Measurements from ENCODE around the gene ABCE1. TPM values are rescaled to one million over a fixed set of nuclear protein-coding genes. Genes with fewer than 3 reads are reported as not detected.

ABCE1 gene
- total and polyA plus RNA-seq, 2 donors from 2014 or later, result 14.8 to 46.4 TPM

GRCh38 chr4:145061318-145061920 is 36.7 kb upstream of the ABCE1 start:
- Histone ChIP-seq H3K9me3 (ENCODE audit: control insufficient read depth in 2 of 3, insufficient read depth in 1 of 3, low read length in 3 of 3) (no peaks in the 10 kb centered on the region), H3K9ac (ENCODE audit: low read length in 3 of 3) (no peak overlapping the region), H3K4me1 (ENCODE audit: control insufficient read depth in 2 of 3, insufficient read depth in 2 of 3, low read depth in 1 of 3, low read length in 3 of 3) (peaks cover 0 to 5% (median 0%) of the 10 kb centered on the region in 3 donors), H3K36me3 (ENCODE audit: control insufficient read depth in 2 of 3, insufficient read depth in 3 of 3, low read length in 3 of 3) (no peaks in the 10 kb centered on the region), H3K4me3 (ENCODE audit: low read length in 3 of 3) (no peak overlapping the region), H3K27ac (ENCODE audit: low read depth in 2 of 2, low read length in 2 of 2) (no peak overlapping the region), H3K27me3 (ENCODE audit: control insufficient read depth, insufficient read depth, low read length) (no peaks in the 10 kb centered on the region)
- FAIRE-seq (peak; percentile 97), DNase-seq (peak in 3 of 5 donors; percentile 16 to 61 (median 57))
- intact Hi-C loops (cut with DNase I), result no loop called here
- TF ChIP-seq CTCF (IDR thresholded peaks at IDR 0.05; ENCODE audit: borderline replicate concordance, extremely low read depth, insufficient read depth), result peak; percentile 33

- Histone ChIP-seq H3K4me1 (ENCODE audit: control insufficient read depth in 2 of 3, insufficient read depth in 2 of 3, low read depth in 1 of 3, low read length in 3 of 3) (peaks cover 0 to 5% (median 0%) of the 10 kb centered on the region in 3 donors), H3K36me3 (ENCODE audit: control insufficient read depth in 2 of 3, insufficient read depth in 3 of 3, low read length in 3 of 3) (no peaks in the 10 kb centered on the region), H3K9ac (ENCODE audit: low read length in 3 of 3) (no peak overlapping the region), H3K9me3 (ENCODE audit: control insufficient read depth in 2 of 3, insufficient read depth in 1 of 3, low read length in 3 of 3) (no peaks in the 10 kb centered on the region), H3K27ac (ENCODE audit: low read depth in 2 of 2, low read length in 2 of 2) (no peak overlapping the region), H3K4me3 (ENCODE audit: low read length in 3 of 3) (no peak overlapping the region), H3K27me3 (ENCODE audit: control insufficient read depth, insufficient read depth, low read length) (no peaks in the 10 kb centered on the region)
- no peak for TF ChIP-seq CTCF (IDR thresholded peaks at IDR 0.05; ENCODE audit: borderline replicate concordance, extremely low read depth, insufficient read depth)
- FAIRE-seq (no peak), DNase-seq (peak in 2 of 5 donors; percentile 21 to 35)
- intact Hi-C loops (cut with DNase I), result no loop called here
Measured at GRCh38 chr4:145066063-145066501, 32.0 kb upstream of the ABCE1 start.

- H3K9me3 ChIP-seq (ENCODE audit: control insufficient read depth in 2 of 3, insufficient read depth in 1 of 3, low read length in 3 of 3), result no peaks in the 10 kb centered on the region
- no peak overlapping the region for H3K4me3 ChIP-seq (ENCODE audit: low read length in 3 of 3)
- no peak overlapping the region for H3K27ac ChIP-seq (ENCODE audit: low read depth in 2 of 2, low read length in 2 of 2)
- no peaks in the 10 kb centered on the region for H3K36me3 ChIP-seq (ENCODE audit: control insufficient read depth in 2 of 3, insufficient read depth in 3 of 3, low read length in 3 of 3)
- intact Hi-C loops (cut with DNase I), result no loop called here
- no peak overlapping the region for H3K9ac ChIP-seq (ENCODE audit: low read length in 3 of 3)
- no peak for TF ChIP-seq CTCF (IDR thresholded peaks at IDR 0.05; ENCODE audit: borderline replicate concordance, extremely low read depth, insufficient read depth)
- DNase-seq (no peak), FAIRE-seq (no peak)
- H3K4me1 ChIP-seq (ENCODE audit: control insufficient read depth in 2 of 3, insufficient read depth in 2 of 3, low read depth in 1 of 3, low read length in 3 of 3), result peaks cover 0 to 5% (median 0%) of the 10 kb centered on the region in 3 donors
- H3K27me3 ChIP-seq (ENCODE audit: control insufficient read depth, insufficient read depth, low read length), result no peaks in the 10 kb centered on the region
Measured at GRCh38 chr4:145069361-145069760, 28.8 kb upstream of the ABCE1 start.

- no peak for TF ChIP-seq CTCF (IDR thresholded peaks at IDR 0.05; ENCODE audit: borderline replicate concordance, extremely low read depth, insufficient read depth)
- FAIRE-seq, result no peak
- H3K27ac ChIP-seq (ENCODE audit: low read depth in 2 of 2, low read length in 2 of 2), result no peak overlapping the region
Measured at GRCh38 chr4:145071560-145071959, 26.6 kb upstream of the ABCE1 start.

More at GRCh38 chr4:145071560-145071959, 26.6 kb upstream of the ABCE1 start:
- no peak for DNase-seq
- Histone ChIP-seq H3K27me3 (ENCODE audit: control insufficient read depth, insufficient read depth, low read length) (no peaks in the 10 kb centered on the region), H3K36me3 (ENCODE audit: control insufficient read depth in 2 of 3, insufficient read depth in 3 of 3, low read length in 3 of 3) (no peaks in the 10 kb centered on the region), H3K4me1 (ENCODE audit: control insufficient read depth in 2 of 3, insufficient read depth in 2 of 3, low read depth in 1 of 3, low read length in 3 of 3) (no peaks in the 10 kb centered on the region), H3K9me3 (ENCODE audit: control insufficient read depth in 2 of 3, insufficient read depth in 1 of 3, low read length in 3 of 3) (no peaks in the 10 kb centered on the region), H3K4me3 (ENCODE audit: low read length in 3 of 3) (no peak overlapping the region), H3K9ac (ENCODE audit: low read length in 3 of 3) (no peak overlapping the region)
- intact Hi-C loops (cut with DNase I), result no loop called here
